ACC112 (cell line): Measurements from ENCODE around the gene PFDN5.
A peak's percentile ranks its signal among the peaks of the same experiment; 100 is the strongest.

ENCODE experiments used
- H2AFZ ChIP-seq: fragments of 200-600 bp; sonication (generic); one replicate; pipeline ENCODE4 v1.6.0; 2017; ENCODE audit warnings: antibody characterized with exemption, low read length; ENCODE audit not compliant: unreplicated experiment
- H3K27ac ChIP-seq: fragments of 200-600 bp; sonication (generic); 2 replicates; pipeline ENCODE4 v1.5.1; 2014; ENCODE audit warnings: low read depth, mild to moderate bottlenecking, antibody characterized with exemption, low read length, moderate library complexity
- H3K27me3 ChIP-seq: fragments of 200-600 bp; sonication (generic); 2 replicates; pipeline ENCODE4 v1.6.1; 2014; ENCODE audit warnings: mild to moderate bottlenecking, antibody characterized with exemption, low read length, moderate library complexity, mixed read lengths; ENCODE audit not compliant: insufficient read depth
- H3K36me3 ChIP-seq: fragments of 200-600 bp; sonication (generic); 2 replicates; pipeline ENCODE4 v1.6.1; 2016; ENCODE audit warnings: mild to moderate bottlenecking, antibody characterized with exemption, low read length, moderate library complexity, mixed read lengths; ENCODE audit not compliant: insufficient read depth
- H3K4me1 ChIP-seq: fragments of 200-600 bp; sonication (generic); one replicate; pipeline ENCODE4 v1.6.1; 2016; ENCODE audit warnings: low read length, mixed read lengths; ENCODE audit not compliant: insufficient read depth, unreplicated experiment, control insufficient read depth
- H3K4me3 ChIP-seq: fragments of 200-600 bp; sonication (generic); 2 replicates; pipeline ENCODE4 v1.5.1; 2014; ENCODE audit warnings: mild to moderate bottlenecking, low read depth, low read length
- H3K79me2 ChIP-seq: fragments of 200-600 bp; sonication (generic); one replicate; pipeline ENCODE4 v1.6.0; 2016; ENCODE audit warnings: low read length; ENCODE audit not compliant: control insufficient read depth, unreplicated experiment, insufficient read depth

Gene PFDN5

DNA sequence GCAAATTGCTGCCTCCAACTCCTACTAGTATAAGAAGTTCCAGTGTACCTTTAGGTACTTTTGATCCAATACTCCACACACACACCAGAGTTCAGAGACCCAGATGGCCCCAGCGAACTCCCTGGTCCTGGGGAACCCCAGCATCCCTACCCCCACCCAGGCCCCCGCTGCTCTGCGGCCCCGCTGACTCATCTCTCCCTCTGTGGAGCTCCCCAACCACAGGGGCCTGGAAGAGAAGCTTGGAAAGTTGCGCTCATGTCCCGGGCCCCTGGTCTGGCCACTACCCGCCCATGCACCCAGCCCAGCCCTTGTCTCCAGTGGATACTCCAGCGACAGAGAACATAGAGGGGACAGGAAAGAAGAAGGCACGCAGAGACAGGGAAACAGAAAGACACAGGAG, 45.1 kb downstream of the PFDN5 start:
- Histone ChIP-seq H3K27me3 (peaks cover 43% of the 10 kb centered on the region), H2AFZ (no peak overlapping the region), H3K27ac (no peak overlapping the region), H3K4me1 (peaks cover 1% of the 10 kb centered on the region), H3K36me3 (no peaks in the 10 kb centered on the region), H3K79me2 (no peaks in the 10 kb centered on the region), H3K4me3 (no peak overlapping the region)

DNA sequence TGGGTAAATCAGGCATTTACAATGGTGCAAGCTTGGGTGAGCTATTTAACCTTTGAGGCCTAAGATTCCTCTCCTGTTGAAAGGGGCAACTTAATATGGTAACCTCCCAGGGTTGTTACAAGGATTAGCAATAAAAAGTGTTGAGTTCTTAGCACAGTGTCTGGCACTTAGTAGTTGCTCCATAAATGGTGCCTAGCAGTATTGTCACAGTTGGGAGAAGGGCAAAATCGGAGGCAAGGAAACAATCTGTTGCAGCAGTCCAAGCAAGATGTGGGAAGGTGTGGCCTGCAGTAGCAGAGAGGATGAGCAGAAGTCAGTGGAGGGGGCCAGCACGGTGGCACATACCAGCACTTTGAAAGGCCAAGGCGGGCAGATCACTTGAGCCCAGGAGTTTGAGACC, 48.1 kb downstream of the PFDN5 start:
- Histone ChIP-seq H2AFZ (no peak overlapping the region), H3K36me3 (no peaks in the 10 kb centered on the region), H3K4me3 (no peak overlapping the region), H3K4me1 (peaks cover 11% of the 10 kb centered on the region), H3K79me2 (no peaks in the 10 kb centered on the region), H3K27me3 (peaks cover 14% of the 10 kb centered on the region), H3K27ac (no peak overlapping the region)

DNA sequence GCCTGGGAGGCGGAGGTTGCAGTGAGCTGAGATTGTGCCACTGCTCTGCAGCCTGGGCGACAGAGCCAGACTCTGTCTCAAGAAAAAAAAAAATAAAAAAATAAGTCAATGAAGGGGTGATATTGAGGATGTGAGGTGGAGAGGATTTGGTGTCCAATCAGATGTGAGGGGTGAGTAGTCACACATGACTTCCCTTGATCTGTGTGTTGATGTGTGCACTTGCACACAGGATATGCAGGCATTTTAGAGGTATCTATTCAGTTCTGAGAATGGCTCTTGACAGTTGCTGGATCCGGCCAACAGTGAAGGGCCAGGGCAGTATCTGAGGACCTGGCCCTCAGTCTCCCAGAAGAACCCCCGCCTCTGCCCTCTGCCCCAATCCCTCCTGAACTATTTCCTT, 48.6 kb downstream of the PFDN5 start:
- Histone ChIP-seq H3K79me2 (no peaks in the 10 kb centered on the region), H3K27ac (no peak overlapping the region), H3K27me3 (peaks cover 9% of the 10 kb centered on the region), H2AFZ (no peak overlapping the region), H3K4me1 (peaks cover 11% of the 10 kb centered on the region), H3K4me3 (peak overlapping the region; percentile 72; the same call in 1 of the 2 replicates), H3K36me3 (no peaks in the 10 kb centered on the region)

DNA sequence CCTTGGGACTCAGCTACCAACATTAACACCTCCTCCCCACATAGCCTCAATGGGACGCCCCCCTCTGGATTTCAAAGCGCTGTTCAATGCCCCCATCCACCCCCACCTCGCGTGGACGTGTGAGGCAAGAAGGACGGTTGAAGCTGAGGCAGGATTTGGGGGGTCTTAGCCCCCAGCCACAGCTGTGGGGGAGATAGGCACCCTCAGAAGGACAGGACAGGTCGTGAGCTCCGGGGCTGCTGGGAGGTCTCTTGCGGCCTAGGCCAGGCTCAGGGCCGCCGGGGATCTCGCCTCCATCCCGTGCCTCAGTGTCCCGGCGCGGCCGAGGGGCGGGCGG, 49.1 kb downstream of the PFDN5 start:
- Histone ChIP-seq H3K79me2 (no peaks in the 10 kb centered on the region), H2AFZ (peak overlapping the region; percentile 77), H3K27ac (no peak overlapping the region), H3K4me1 (peaks cover 11% of the 10 kb centered on the region), H3K27me3 (peaks cover 6% of the 10 kb centered on the region), H3K4me3 (peak overlapping the region; percentile 72), H3K36me3 (no peaks in the 10 kb centered on the region)

- Histone ChIP-seq H3K79me2 (no peaks in the 10 kb centered on the region), H3K4me3 (peak overlapping the region; percentile 72), H3K36me3 (no peaks in the 10 kb centered on the region), H3K27ac (no peak overlapping the region), H2AFZ (peak overlapping the region; percentile 64), H3K4me1 (peaks cover 11% of the 10 kb centered on the region), H3K27me3 (peaks cover 2% of the 10 kb centered on the region; the same call in 1 of the 2 replicates)
These were observed 49.6 kb downstream of the PFDN5 start for GRCh38 chr12:53344824-53345485.

DNA sequence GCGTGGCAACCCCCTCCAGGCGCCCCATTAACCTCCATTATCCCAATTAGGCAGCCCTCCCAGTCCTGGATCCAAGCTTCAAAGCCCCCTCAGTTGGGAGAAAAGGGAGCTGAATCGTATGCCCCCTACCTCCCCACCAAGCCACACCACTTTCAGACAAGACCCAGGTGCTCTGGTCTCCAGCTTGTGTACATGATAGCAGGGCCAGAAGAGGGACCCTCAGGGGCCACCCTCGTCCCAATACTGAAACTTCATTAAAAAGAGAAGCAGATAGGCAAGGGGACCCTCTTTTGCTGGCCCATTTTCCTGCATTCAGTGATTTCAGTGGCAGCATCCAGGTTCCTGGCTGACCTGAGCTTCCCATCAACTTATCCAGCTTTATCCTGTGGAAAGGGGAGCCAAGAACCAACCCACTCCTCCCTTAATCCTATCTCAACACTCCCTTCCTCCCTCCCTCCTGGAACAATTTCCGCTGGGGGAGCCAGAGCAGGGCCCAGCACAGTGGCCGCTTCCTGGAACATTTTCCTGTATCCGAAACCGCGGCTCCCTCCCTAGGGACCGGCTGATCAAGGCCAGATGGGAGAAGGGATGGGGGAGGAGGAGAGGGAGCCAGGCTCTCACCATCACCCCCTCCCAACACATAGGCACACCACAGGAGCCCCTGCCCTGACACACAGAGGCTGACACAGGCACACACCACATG, 50.3 kb downstream of the PFDN5 start:
- no peaks in the 10 kb centered on the region for H3K36me3 ChIP-seq
- no peak overlapping the region for H3K27ac ChIP-seq
- peaks cover 11% of the 10 kb centered on the region for H3K4me1 ChIP-seq
- H3K4me3 ChIP-seq, result peak overlapping the region; percentile 72
- no peaks in the 10 kb centered on the region for H3K27me3 ChIP-seq
- no peaks in the 10 kb centered on the region for H3K79me2 ChIP-seq
- H2AFZ ChIP-seq, result no peak overlapping the region

DNA sequence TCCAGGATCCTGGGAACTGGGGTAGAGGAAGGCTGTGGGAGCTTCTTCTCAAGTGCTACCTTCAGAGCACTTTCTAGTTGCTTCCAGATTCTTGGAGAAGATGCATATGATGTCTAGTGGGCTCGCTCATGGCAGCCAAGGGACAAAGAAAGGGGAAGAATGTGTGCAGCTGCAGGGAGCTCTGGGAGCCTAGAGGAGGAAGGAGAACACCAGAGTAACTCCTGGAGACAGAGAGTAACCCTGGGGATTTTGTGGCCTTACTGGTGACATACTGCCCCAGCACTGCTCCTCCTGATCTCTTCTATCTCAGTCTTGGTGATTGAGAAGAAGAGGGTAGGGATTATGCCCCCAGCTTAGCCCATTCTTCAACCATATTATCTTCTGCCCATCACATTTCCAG, 51.1 kb downstream of the PFDN5 start:
- Histone ChIP-seq H2AFZ (no peak overlapping the region), H3K79me2 (no peaks in the 10 kb centered on the region), H3K4me3 (no peak overlapping the region), H3K4me1 (peaks cover 11% of the 10 kb centered on the region), H3K36me3 (no peaks in the 10 kb centered on the region), H3K27me3 (no peaks in the 10 kb centered on the region), H3K27ac (no peak overlapping the region)

GRCh38 chr12:53347905-53348304, 52.6 kb downstream of the PFDN5 start:
- Histone ChIP-seq H3K27me3 (no peaks in the 10 kb centered on the region), H3K4me3 (no peak overlapping the region), H3K79me2 (no peaks in the 10 kb centered on the region), H3K36me3 (no peaks in the 10 kb centered on the region), H3K4me1 (peaks cover 11% of the 10 kb centered on the region), H3K27ac (no peak overlapping the region), H2AFZ (no peak overlapping the region)
